GM19240 (cell line): ENCODE data around the gene LRPAP1.
"Not testable (repeated sequence)": the region's sequence is repeated elsewhere in the genome, so short reads cannot be mapped to it uniquely, and the experiment has no call there.

Experiments used
- DNase-seq: peaks from one replicate; pipeline ENCODE4 v3.0.0; 2011; ENCODE audit warnings: low spot score; ENCODE audit not compliant: insufficient read length

Gene LRPAP1

DNA sequence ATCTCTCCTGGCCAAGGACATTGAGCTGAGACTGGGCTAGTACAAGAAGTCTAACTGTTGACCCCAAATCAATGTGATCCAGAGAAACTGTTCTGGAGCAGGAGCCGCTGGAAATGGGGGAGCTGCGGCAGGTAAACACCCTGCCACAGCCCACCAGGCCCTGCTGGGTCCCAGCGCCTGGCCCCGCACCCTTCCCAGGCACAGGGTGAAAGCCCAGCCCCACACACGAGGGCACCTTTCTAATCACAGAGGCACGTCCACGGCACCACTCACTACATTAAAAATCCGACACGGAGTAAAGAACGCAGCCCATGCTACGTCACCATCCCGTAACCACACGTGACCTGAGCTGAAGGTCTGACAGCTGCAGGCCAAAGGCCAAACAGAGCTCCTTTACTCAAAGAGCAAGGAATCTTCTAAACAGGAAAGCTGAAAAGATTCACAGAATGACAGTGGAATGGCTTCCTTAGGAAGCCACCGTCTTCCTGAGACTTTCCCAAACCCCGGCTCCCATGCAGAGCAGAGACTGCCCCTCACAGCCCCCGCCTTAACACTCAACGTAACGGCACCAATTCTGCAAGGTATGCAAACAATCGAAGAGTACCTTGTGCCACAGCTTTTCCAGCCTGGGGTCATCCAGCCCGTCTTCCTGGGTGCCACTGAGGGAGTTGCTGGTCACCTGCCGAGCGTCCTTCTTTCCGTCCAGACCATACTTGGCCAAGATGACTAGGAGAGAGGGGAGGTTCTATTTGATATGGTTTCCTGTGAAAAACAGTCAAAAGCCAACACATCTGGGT lies 12.6 kb downstream of the LRPAP1 start:
- no peak for DNase-seq

DNA sequence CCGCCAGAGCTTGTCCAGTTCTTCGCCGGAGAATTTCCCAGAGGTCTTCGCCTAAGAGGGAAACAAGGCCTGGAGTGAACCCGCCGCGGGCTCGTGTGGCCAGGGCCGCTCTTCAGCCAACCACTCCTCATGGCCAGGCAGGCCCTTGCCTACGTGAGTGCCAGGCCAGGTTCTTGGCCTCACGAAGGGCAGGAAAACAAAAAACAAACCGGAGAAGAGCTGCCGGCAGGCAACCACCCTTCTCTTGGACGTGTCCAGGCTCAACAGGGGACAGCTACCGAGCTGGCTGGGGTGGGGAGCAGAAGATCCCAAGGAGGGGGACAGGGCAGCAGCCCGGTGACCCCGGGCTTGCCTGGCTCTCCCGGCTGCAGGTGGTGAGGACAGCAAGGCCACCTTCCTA lies 13.3 kb downstream of the LRPAP1 start:
- no peak for DNase-seq

DNA sequence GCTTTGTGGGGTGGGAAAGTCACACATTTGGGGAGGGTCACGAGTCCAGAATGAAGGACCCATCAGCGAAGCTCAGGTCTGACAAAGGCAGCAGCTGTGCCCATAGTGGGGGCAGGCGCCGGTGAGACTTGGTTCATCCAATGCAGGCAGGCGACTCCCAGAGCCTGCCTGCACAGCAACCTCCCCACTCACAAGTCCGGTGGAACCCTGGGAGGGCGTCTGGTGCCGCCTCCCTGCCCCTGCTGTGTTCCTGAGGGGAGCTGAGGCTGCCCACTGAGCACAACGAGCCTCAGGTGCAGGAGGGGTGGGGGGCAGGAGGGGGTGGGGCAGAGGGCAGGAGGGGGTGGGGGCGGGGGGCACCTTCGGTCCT lies 13.7 kb downstream of the LRPAP1 start:
- no peak for DNase-seq

DNA sequence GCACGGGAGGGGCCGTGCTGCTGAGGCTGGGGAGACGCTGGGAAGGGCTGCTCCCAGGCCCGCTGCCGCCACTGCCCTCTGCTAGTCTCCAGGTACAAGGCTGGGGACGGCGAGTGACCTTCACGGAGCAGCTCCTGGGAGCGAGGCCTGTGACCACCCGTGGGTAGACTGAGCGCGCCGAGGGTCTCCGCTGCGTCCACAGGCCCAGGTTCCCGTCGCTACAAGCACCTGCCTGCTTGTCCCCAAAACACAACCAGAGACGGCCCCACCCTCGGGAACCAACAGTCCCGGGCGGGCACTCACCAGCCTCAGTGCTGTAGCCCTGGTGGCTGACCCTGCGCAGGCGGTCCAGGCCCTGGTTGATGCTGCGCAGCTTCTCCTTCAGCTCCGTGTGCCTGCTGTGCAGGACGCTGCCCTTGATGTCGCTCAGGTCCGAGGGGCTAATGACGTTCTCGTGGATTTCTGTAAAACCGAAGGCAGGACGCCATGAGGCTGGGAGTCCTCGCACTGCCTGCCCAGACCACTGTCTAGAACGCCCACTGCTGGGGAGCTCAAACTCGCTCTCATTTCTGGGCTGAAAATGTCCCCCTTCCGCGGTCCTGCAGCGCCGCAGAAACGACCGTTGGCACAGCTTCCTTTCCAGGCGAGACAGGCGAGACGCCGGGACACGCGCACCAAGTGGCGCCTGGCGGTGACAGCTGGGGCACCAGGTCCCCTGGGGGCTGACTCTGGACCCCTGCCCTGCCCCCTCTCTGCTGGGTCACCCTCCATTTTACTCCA lies 14.3 kb downstream of the LRPAP1 start:
- no peak for DNase-seq

DNA sequence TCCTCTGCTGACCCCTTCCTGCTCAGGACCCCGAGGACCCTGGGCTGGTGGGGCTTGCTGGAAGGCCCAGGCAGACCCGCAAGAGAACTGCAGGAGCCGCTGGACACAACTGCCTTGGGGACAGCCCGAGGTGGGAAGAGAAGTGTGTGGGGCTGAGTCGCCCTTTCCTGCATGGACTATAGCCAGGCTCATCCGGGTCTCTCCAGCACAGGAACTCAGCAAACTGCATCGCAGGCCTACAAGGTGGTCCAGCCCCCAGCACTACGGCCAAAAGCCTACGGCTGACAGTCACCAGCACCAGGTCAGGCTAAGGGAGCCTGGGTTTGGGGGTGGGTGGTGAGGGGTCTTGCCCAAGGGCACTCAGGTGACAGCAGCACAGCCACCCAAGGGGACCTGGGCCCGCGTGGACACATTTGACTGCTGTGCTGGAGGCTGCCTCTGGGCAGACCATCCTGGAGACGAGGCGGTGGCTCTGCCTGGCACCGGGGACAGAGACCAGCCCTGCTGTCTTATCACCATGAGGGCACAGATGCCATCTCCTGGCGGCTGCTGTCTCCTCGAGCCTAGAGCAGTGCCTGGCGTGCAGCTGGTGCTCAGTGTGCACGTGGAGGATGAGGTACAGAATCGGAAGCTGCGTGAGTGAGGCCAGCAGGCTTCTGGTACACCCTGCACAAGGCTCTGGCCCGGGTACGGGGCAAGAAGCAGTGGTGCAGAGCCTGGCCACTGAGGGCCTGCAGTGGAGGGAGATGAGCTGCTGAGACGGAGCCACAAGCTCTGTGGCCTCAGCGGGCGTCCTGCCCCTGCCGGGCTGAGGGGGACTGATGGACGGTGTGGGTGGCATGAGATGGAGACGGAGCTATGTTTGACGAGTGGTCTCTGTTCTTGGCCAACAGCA lies 15.1 kb downstream of the LRPAP1 start:
- no peak for DNase-seq

DNA sequence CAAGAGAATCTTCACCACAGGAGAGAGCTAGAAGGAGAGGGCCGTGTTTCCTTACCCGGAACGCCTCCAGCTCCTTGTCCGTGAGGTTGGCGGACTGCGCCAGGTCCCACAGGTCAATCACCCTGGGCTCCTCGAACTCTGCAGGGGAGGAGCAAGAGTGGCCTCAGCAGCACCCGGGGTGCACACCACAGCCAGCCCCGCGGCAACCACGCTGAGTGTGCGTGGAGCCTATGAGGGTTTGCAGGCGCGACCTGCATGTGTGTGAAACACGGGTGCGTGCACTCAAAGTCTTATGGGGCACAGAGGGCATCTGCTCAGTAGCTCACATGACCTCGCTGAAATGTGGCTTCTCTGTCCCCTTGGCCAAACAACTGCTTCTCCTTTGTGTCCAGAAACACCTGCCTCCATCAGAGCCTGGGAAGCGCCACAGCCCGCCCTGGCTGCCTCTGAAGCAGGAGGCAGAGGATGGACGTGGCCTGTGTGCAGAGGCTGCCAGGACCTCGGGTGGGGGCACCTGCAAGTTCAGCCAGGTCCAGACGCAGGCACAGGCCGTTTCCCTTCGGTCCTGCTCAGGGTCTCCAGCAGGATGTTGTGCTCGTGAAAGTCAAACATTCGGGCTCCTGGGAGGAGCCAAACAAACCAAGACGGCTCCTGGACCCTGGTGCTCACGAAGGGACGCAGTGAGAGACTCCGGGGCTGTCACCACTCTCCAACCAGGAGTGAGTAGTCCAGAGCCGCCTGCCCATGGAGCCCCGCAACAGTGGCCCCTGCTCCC lies 16.0 kb downstream of the LRPAP1 start:
- no peak for DNase-seq

DNA sequence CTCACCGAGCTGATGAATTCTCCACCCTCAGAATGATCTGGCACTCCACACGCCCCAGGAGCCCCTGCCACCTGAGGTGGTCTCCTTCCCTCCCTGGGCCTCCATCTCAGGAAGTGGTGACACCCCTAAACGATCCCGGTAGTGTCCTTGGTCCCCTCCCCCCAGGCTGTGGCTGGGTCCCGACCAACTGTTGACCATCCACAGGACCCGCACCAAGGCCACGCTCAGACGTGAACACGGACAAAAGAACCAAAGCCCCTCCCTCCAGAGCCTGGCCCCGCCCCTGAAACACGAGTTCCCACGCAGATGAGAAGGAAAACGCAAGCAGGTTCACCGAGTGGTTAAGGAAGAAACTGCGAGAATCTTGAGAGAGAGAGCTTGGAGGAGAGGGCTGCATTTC lies 16.6 kb downstream of the LRPAP1 start:
- no peak for DNase-seq

DNA sequence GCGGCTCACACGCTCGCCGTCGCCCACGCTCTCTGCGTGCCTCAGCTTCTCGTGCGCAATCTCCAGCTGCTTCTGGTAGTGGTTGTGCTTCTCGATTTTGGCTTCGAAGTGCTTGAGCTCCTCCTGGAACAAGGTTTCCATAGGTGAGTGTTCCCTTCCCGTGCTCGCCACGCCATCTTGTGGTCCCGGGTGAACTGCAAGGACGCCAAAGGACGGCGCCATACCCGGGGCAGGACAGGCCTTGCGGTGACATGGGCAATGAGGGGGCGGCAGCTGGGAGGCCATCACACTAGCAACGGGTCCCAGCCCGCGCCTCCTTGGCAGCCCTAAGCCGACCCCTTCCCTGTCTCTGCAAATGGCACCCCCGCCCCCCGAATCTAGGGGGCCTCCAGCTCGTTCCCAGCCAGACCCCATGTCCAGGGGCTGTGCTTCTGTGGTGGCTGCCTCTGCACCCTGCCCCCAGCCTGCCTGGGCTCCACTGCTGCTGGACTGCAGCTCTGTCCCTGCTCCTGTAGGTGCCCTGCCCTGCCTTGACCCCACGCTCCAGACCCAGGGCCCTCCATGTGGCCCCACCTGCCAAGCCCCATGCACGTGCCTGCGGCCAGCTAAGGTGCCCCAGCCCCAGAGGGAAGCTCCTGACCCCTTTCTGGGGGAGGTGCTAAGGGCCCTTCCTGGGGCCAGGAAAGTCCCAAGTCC lies 17.3 kb downstream of the LRPAP1 start:
- no peak for DNase-seq

DNA sequence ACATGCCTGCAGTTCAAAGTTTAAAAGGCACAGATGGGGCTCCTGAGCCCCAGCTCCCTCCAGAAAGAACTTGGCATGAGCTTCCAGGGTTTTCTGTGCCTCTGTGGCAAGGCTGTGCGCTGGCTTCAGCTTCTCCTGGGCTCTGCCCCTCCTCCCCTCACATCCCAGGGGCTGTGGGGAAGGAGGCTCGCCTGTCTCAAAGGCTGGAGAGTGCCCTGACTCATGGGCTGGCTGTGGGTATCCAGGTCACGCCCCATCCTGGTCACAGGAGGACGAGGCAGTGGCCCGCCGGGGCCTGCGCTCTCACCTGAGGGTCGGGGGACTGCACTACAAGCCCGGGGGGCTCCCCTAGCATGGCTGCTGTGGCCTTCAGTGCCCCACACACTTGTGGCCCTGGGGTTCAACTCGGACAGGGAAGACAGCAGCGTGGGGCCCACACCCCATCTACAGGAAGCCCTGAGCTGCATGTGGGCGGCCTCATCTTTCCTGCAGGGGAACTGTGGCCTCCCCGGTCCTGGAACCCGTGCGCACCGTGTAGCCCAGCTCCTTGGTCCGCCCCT lies 17.9 kb downstream of the LRPAP1 start:
- DNase-seq = no peak

DNA sequence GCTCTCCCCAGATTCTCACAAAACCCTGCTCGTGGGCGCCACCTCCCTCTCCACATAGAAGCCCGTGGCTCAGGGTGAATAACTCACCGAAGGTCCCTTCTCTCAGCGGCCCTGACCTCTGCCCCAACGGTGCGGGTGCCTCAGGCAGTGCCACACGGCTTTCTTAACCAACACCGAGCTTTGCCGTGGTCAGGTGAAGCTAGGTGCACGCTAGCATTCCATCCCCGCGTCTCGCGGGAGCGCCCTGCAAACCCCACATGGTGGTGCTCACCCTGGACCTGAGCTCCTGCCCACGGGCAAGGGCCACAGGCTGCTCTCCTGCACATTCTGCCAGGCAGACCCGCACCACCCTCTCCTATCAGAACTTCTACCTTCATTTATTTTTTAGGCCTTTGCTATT lies 18.4 kb downstream of the LRPAP1 start:
- no peak for DNase-seq

DNA sequence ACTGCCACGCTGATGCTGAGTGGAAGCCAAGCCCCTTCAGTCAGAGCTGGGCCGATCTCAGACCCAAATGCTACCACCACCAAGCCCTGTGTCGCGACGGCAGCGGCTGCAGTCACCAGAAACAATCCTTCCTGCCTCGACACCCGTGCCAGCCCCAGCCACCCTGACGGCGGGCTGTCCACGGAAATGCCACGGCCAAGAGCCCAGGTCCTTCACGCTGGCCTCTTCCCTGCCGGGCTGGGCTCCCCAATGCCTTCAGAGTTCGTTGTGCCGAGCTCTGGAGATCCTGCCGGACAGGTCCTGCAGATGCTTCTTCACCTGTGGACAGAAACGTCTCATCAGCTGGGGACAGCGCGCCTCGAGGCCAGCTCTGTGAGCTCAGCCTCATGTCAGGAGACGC lies 19.5 kb downstream of the LRPAP1 start:
- DNase-seq = no peak

DNA sequence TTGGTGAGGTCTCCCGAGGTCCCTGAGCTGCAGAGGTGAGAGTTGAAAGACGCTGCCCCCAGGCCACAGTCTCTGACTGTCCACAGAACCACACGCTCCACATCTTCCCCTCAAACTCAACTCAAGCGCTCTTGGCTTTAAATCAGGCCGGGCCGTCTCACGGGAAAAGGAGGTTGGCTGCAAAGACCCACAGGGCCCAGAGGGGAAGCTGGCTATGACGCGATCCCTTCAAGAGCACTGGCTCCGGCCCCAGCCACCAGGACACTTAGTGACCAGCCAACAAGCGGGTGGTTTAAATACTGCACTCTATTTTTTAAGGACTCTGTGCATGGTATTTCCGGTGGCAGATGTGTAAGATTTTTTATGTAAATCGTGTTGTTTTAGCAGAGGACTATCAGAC lies 19.9 kb downstream of the LRPAP1 start:
- DNase-seq = no peak

DNA sequence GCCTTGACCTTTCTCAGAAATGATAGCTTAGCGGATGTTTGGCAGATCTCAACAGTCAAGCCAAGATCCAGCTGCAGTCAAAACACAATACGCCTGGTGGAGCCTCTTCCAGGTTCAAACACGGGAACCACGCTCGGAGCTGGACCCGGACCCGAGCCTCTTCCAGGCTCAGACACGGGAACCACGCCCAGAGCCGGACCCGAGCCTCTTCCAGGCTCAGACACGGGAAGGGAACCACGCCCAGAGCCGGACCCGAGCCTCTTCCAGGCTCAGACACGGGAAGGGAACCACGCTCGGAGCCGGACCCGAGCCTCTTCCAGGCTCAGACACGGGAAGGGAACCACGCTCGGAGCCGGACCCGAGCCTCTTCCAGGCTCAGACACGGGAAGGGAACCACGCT lies 20.6 kb downstream of the LRPAP1 start:
- not testable (repeated sequence) for DNase-seq

DNA sequence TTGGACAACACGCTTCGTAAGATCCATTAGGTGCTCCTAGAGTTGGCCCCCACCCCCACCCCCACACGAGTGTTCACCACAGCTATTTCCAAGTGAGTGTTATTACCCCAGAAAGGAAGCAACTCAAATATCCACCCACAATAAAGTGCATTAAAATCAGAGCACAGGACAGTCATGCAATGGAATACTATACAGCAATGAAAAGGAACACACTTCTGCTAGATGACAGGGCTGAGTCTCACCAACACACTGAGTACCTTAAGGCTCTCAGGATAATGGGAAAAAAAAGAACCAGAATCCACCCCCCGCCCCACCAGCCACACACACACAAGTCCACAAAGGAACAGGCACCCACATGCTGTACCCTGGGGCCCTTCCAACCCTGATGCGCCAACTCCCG lies 21.0 kb downstream of the LRPAP1 start:
- no peak for DNase-seq

DNA sequence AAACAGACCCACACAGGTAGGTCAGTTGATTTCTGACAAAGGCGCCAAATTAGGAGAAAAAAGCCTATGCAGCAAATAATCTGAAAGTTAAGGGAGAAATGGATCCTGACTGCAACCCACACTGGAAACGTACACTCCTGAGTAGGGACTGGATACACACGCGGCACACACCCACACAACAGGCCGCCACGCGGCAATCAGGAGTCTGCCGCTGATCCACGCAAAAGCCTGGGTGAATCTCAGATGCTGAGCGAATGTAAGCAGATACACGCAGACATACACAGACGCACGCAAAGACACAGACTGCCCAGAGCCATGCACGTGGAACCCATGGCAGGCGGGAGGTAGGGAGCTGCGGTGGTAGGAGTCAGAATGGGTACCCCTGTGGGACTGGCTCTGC lies 21.7 kb downstream of the LRPAP1 start:
- no peak for DNase-seq

DNA sequence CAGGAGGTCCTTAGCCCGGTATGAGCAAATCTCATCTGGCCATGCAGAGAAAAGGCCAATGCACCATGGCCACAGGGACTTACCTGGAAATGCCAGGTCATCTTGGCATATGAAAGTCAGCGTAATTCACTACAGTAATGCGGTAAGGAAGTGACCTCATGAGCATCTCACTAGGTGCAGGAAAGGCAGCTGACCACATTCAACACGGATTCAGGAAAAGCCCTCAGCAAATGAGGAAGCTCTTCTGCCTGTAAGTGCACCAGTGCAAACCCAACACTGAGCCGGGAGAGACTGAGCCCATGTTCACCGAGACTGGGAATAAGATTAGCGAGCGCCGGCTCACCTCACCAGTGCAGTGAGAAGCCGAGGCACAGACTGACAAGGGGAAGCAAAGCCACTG lies 23.7 kb downstream of the LRPAP1 start:
- no peak for DNase-seq

DNA sequence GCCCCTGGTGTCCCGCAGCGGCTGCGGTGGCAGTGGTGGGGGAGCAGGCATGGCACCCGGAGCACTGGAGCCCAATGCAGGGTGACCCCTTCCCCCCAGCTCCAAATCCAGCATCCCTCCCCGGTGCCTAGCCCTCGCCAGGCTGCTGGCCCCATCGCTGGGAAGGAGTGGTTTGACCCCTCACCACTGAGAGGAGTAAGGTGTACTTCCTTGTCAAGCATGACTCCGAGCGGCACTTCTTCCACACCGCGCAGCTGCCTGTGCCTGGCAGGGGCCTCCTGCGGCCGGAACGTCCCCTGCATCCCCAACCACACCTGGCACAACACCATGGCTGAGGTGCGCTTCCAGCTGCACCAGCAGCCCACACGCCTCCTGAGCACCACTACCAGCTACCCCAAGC lies 27.0 kb downstream of the LRPAP1 start:
- no peak for DNase-seq

DNA sequence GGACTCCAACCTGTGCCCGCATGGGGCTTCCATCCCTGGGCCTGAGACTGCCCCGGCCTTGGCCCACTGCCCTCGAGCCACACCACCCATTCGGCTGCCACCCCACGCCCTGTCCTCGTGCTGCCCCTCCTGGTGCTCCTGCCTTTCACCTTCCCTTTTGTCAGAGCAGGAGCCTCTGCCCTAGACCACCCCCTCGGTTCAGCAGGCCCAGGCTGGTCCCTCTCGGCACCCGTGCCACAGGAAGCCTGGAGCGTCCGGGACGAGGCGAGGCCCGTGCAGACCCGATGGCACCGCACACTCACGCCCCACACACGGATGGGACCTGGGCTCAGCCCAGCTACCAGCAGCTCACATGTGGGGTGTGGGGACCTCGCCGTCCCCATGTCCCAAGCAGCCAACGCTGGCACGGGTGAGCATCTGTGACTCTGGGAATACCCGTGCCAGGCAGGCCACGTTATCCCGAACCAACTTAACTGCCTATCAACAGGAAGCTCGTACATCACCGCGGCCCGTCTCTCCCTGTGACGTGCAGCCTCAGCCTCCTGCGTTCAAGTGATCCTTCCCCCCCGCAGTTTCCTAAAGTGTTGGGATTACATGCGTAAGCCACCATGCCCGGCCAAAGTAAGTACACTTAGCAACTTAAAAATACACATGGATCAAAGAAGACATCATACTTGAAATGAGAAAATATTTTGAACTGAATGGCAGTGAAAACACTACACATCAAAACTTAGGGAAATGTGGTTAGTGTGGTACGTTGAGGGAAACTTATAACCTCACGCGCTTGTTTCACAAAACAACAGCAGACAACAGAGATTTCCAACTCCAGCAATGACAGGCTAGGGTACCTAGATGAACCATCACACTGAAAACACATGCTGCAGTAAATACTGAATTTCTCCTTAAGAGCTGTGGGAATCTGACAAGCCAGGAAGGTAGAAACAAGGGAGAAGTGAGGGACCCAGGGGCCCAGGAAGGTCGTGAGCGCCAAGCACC lies 29.0 kb downstream of the LRPAP1 start:
- no peak for DNase-seq

DNA sequence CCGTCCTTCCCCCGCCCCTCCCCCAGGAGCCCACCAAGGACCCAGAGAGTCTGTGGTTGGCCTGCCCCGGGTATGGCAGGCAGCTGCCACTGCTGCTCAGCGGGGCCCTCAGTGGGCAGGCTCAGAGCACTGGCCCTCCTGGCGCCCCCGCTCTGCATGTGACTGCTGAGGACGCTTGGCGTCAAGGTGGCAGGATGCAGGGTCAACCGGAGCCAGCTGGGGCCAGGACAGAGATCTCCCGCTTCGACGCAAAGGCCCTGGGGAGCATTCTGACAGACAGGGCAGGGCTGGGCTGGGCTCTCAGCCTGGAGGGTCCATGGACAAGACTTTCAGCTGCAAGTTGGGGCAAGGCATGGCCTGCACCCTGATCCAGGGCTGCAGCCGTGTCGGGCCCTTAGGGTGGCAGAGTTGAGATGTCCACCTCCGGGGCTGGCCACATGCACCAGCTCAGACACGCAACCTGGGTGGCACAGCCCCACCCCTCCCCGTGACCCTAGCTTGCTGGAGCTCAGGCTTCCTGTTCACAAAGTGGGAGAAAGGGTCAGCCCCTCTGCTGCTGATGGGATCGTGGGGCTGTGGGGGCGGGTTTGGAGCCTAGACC lies 30.3 kb downstream of the LRPAP1 start:
- no peak for DNase-seq
